HG03196 (cell line): ENCODE data around the gene FAM184B.

Source experiments
- ATAC-seq: cut with Tn5 transposase; IDR thresholded peaks from one replicate; pipeline ENCODE4 v1.9.1; 2021; ENCODE audit not compliant: unreplicated experiment

FAM184B gene

GRCh38 chr4:17781300-17782287, at the start of gene FAM184B:
TSS of gene FAM184B (minus strand) at chr4:17781621. CDS start at chr4:17781299, 322 bp downstream.
- ATAC-seq, result no peak

GRCh38 chr4:17823871-17824669, 42.6 kb upstream of the FAM184B start:
- no peak for ATAC-seq

GRCh38 chr4:17817027-17817426, 35.6 kb upstream of the FAM184B start:
- ATAC-seq, result peak; percentile 80

- no peak for ATAC-seq
Measured at GRCh38 chr4:17816142-17816541, 34.7 kb upstream of the FAM184B start.

- ATAC-seq, result no peak
Measured at GRCh38 chr4:17814140-17814539, 32.7 kb upstream of the FAM184B start.

- ATAC-seq, result no peak
Measured at GRCh38 chr4:17812801-17813200, 31.4 kb upstream of the FAM184B start.

- ATAC-seq, result no peak
Measured at GRCh38 chr4:17812125-17812524, 30.7 kb upstream of the FAM184B start.

GRCh38 chr4:17811078-17811603, 29.7 kb upstream of the FAM184B start:
- ATAC-seq, result peak; percentile 22

- peak; percentile 94 for ATAC-seq
Measured at GRCh38 chr4:17810260-17811077, 29.0 kb upstream of the FAM184B start, which contains the start of the genes DCAF16 and NCAPG. TSS of gene DCAF16 (minus strand) at chr4:17810757. CDS start at chr4:17804141, 6,616 bp downstream. TSS of gene NCAPG (plus strand) at chr4:17810979. CDS start at chr4:17811078, 99 bp downstream.

- no peak for ATAC-seq
Measured at GRCh38 chr4:17809667-17810066, 28.2 kb upstream of the FAM184B start.

- no peak for ATAC-seq
Measured at GRCh38 chr4:17807446-17807845, 26.0 kb upstream of the FAM184B start.

- ATAC-seq, result no peak
Measured at GRCh38 chr4:17805580-17806155, 24.2 kb upstream of the FAM184B start.

- no peak for ATAC-seq
Measured at GRCh38 chr4:17797808-17798207, 16.4 kb upstream of the FAM184B start.

- no peak for ATAC-seq
Measured at GRCh38 chr4:17794730-17795129, 13.3 kb upstream of the FAM184B start.

- no peak for ATAC-seq
Measured at GRCh38 chr4:17788956-17789355, 7.5 kb upstream of the FAM184B start.

GRCh38 chr4:17787315-17787714, 5.9 kb upstream of the FAM184B start:
- no peak for ATAC-seq

GRCh38 chr4:17786567-17786966, 5.1 kb upstream of the FAM184B start:
- ATAC-seq, result no peak

GRCh38 chr4:17785858-17786257, 4.4 kb upstream of the FAM184B start:
- ATAC-seq, result no peak

- ATAC-seq, result no peak
Measured at GRCh38 chr4:17780501-17781299, 721 bp downstream of the FAM184B start.
